HEK293 (cell line): ENCODE results near the gene RTKN2.
"Not testable (repeated sequence)": the region's sequence is repeated elsewhere in the genome, so short reads cannot be mapped to it uniquely, and the experiment has no call there.

ENCODE experiments used
- CTCF ChIA-PET: fragments of 350-600 bp; formaldehyde crosslinking; extraction: SDS; loops from one replicate; lab custom pipeline; 2021; ENCODE audit warnings: antibody characterized with exemption; lab: Yijun Ruan, JAX
- POLR2A ChIA-PET: fragments of 300-600 bp; formaldehyde crosslinking; extraction: SDS; loops from one replicate; lab custom pipeline; 2020; ENCODE audit warnings: antibody characterized with exemption, inconsistent platforms; lab: Yijun Ruan, JAX
- H3K27ac ChIP-seq: fragments of 200-500 bp; sonication (Bioruptor generic); 2 replicates; pipeline ENCODE4 v1.5.1; 2014; ENCODE audit warnings: low read depth, low read length, control low read depth, inconsistent platforms; ENCODE audit errors: extremely low read depth
- H3K36me3 ChIP-seq, 2 experiments: fragments of 200-500 bp in 1 of 2; sonication (Bioruptor generic) in 1 of 2; 1 replicate in 1 of 2; 2 replicates in 1 of 2; pipeline ENCODE4 v1.5.1; 2014 to 2017; ENCODE audit warnings: inconsistent platforms in 2 of 2, low read length in 2 of 2; ENCODE audit not compliant: control insufficient read depth in 2 of 2, insufficient read depth in 1 of 2
- H3K4me1 ChIP-seq: fragments of 200-500 bp; sonication (Bioruptor generic); 2 replicates; pipeline ENCODE4 v1.5.1; 2014; ENCODE audit warnings: mild to moderate bottlenecking, low read length, inconsistent platforms; ENCODE audit not compliant: control insufficient read depth, insufficient read depth
- H3K4me3 ChIP-seq: 2 replicates; pipeline ENCODE4 v1.5.1; 2011; ENCODE audit warnings: low read depth, mild to moderate bottlenecking, control low read depth, low read length, moderate library complexity
- H3K9me3 ChIP-seq: fragments of 200-500 bp; sonication (Bioruptor generic); 2 replicates; pipeline ENCODE4 v1.5.1; 2014; ENCODE audit warnings: low read depth, low read length, inconsistent platforms; ENCODE audit not compliant: control insufficient read depth, insufficient read depth
- FEZF1 ChIP-seq: fragments of 450-650 bp; formaldehyde crosslinking; IDR thresholded peaks from 2 replicates; pipeline ENCODE4 v1.5.1; 2016; ENCODE audit warnings: missing biosample characterization, missing genetic modification characterization
- HOXC10 ChIP-seq: sonication (generic); formaldehyde crosslinking; IDR thresholded peaks from 2 replicates; pipeline ENCODE4 v1.8.1; 2023; ENCODE audit warnings: mild to moderate bottlenecking, missing genetic modification reagents
- OSR2 ChIP-seq: fragments of 450-650 bp; formaldehyde crosslinking; IDR thresholded peaks from 2 replicates; pipeline ENCODE4 v1.5.1; 2016; ENCODE audit warnings: missing biosample characterization, missing genetic modification characterization
- PRDM6 ChIP-seq: fragments of 450-650 bp; formaldehyde crosslinking; IDR thresholded peaks from 2 replicates; pipeline ENCODE4 v1.5.1; 2017; ENCODE audit warnings: missing biosample characterization, missing genetic modification characterization
- REPIN1 ChIP-seq: fragments of 450-650 bp; formaldehyde crosslinking; IDR thresholded peaks from 2 replicates; pipeline ENCODE4 v1.5.1; 2017; ENCODE audit warnings: missing biosample characterization, missing genetic modification characterization, low read depth
- REST ChIP-seq: fragments of 450-650 bp; formaldehyde crosslinking; IDR thresholded peaks from 2 replicates; pipeline ENCODE4 v1.5.1; 2016; ENCODE audit warnings: missing biosample characterization, missing genetic modification characterization
- SCRT1 ChIP-seq: fragments of 450-650 bp; formaldehyde crosslinking; IDR thresholded peaks from 2 replicates; pipeline ENCODE4 v1.5.1; 2016; ENCODE audit warnings: missing biosample characterization, missing genetic modification characterization, borderline replicate concordance
- SCRT2 ChIP-seq: fragments of 450-650 bp; formaldehyde crosslinking; IDR thresholded peaks from 2 replicates; pipeline ENCODE4 v1.5.1; 2016; ENCODE audit warnings: missing biosample characterization, missing genetic modification characterization
- ZEB2 ChIP-seq: fragments of 450-650 bp; formaldehyde crosslinking; IDR thresholded peaks from 2 replicates; pipeline ENCODE4 v1.5.1; 2016; ENCODE audit warnings: missing biosample characterization, missing genetic modification characterization
- ZFP69B ChIP-seq: fragments of 450-650 bp; formaldehyde crosslinking; IDR thresholded peaks from 2 replicates; pipeline ENCODE4 v1.5.1; 2016; ENCODE audit warnings: missing biosample characterization, missing genetic modification characterization
- ZNF140 ChIP-seq: fragments of 450-650 bp; formaldehyde crosslinking; IDR thresholded peaks from 2 replicates; pipeline ENCODE4 v1.5.1; 2016; ENCODE audit warnings: missing biosample characterization, missing genetic modification characterization
- ZNF335 ChIP-seq: fragments of 450-650 bp; formaldehyde crosslinking; conservative IDR thresholded peaks from 2 replicates; pipeline ENCODE4 v1.5.1; 2016; ENCODE audit warnings: missing biosample characterization, missing genetic modification characterization
- ZNF449 ChIP-seq: fragments of 450-650 bp; formaldehyde crosslinking; IDR thresholded peaks from 2 replicates; pipeline ENCODE4 v1.5.1; 2017; ENCODE audit warnings: missing biosample characterization, mild to moderate bottlenecking, missing genetic modification characterization, moderate library complexity
- ZNF488 ChIP-seq: fragments of 450-650 bp; formaldehyde crosslinking; IDR thresholded peaks from 2 replicates; pipeline ENCODE4 v1.5.1; 2016; ENCODE audit warnings: missing biosample characterization, missing genetic modification characterization
- ZNF639 ChIP-seq: fragments of 450-650 bp; formaldehyde crosslinking; IDR thresholded peaks from 2 replicates; pipeline ENCODE4 v1.5.1; 2016; ENCODE audit warnings: missing biosample characterization, missing genetic modification characterization
- ZNF664 ChIP-seq: fragments of 450-650 bp; formaldehyde crosslinking; IDR thresholded peaks from 2 replicates; pipeline ENCODE4 v1.5.1; 2016; ENCODE audit warnings: missing biosample characterization, missing genetic modification characterization
- ZSCAN18 ChIP-seq: fragments of 450-650 bp; formaldehyde crosslinking; IDR thresholded peaks from 2 replicates; pipeline ENCODE4 v1.5.1; 2016; ENCODE audit warnings: missing biosample characterization, missing genetic modification characterization

RTKN2 gene

GRCh38 chr10:62241521-62241920 is 27.1 kb downstream of the RTKN2 start:
- H3K36me3 ChIP-seq, CTCF ChIA-PET, POLR2A ChIA-PET, H3K9me3 ChIP-seq, H3K4me1 ChIP-seq, H3K27ac ChIP-seq, H3K4me3 ChIP-seq: not testable (repeated sequence)
- TF ChIP-seq SCRT1 (tag by site-specific recombination) (peak; percentile 86), SCRT2 (tag by site-specific recombination) (peak; percentile 88)

GRCh38 chr10:62239994-62240393 is 28.6 kb downstream of the RTKN2 start:
- POLR2A ChIA-PET = no interaction called here
- Histone ChIP-seq H3K4me3 (no peak overlapping the region), H3K4me1 (no peaks in the 10 kb centered on the region; the same call in 1 of the 2 replicates), H3K9me3 (no peaks in the 10 kb centered on the region), H3K27ac (no peak overlapping the region), H3K36me3 (0 out of 3 replicates have a peak, but pooled peaks cover 0 to 3% of the 10 kb centered on the region in 2 experiments)
- TF ChIP-seq ZSCAN18 (tag by site-specific recombination) (no peak), ZNF335 (tag by site-specific recombination) (no peak), PRDM6 (peak; percentile 66)
- CTCF ChIA-PET = interaction anchor here (0.7 to 1.5 kb wide), 4 partner anchors 200 to 1283 kb away, joined by 3 to 7 read pairs (median 4); no protein-coding TSS in a partner anchor

GRCh38 chr10:62238880-62239279 is 29.8 kb downstream of the RTKN2 start:
- H3K4me1 ChIP-seq = no peaks in the 10 kb centered on the region
- no peak overlapping the region for H3K4me3 ChIP-seq
- no peak overlapping the region for H3K27ac ChIP-seq
- CTCF ChIA-PET = interaction anchor here (0.7 to 1.0 kb wide), 4 partner anchors 131 to 260 kb away, joined by 3 to 5 read pairs (median 3); no protein-coding TSS in a partner anchor
- H3K36me3 ChIP-seq = 0 out of 3 replicates have a peak, but pooled peaks cover 0 to 3% of the 10 kb centered on the region in 2 experiments
- POLR2A ChIA-PET = no interaction called here
- peak; percentile 75 for TF ChIP-seq FEZF1 (tag by site-specific recombination)
- TF ChIP-seq HOXC10 (CRISPR knock-in tag) = no peak
- no peaks in the 10 kb centered on the region for H3K9me3 ChIP-seq

GRCh38 chr10:62237966-62238365 is 30.7 kb downstream of the RTKN2 start:
- ChIA-PET CTCF (interaction anchor here (1.0 kb wide), 1 partner anchor 131 kb away, joined by 3 read pairs; no protein-coding TSS in a partner anchor), POLR2A (no interaction called here)
- Histone ChIP-seq H3K4me3 (no peak overlapping the region), H3K27ac (no peak overlapping the region), H3K9me3 (no peaks in the 10 kb centered on the region), H3K4me1 (no peaks in the 10 kb centered on the region), H3K36me3 (0 out of 3 replicates have a peak, but pooled peaks cover 0 to 3% of the 10 kb centered on the region in 2 experiments)
- TF ChIP-seq ZNF140 (tag by site-specific recombination) (no peak), REPIN1 (tag by site-specific recombination) (no peak), ZNF488 (tag by site-specific recombination) (no peak), ZFP69B (tag by site-specific recombination) (no peak), OSR2 (tag by site-specific recombination) (no peak), ZNF639 (tag by site-specific recombination) (no peak), ZNF449 (tag by site-specific recombination) (no peak), ZEB2 (tag by site-specific recombination) (no peak), ZNF664 (tag by site-specific recombination) (no peak), REST (tag by site-specific recombination) (no peak)
